GM12878 (cell line): Measurements from ENCODE around the gene PARP6. TPM values are rescaled to one million over a fixed set of nuclear protein-coding genes. Genes with fewer than 3 reads are reported as not detected.

Source experiments
- ATAC-seq: fragments of 200-7000 bp; cut with Tn5 transposase; 3 replicates; pipeline ENCODE4 v1.9.1; 2020; ENCODE audit warnings: mild to moderate bottlenecking, moderate library complexity
- BruUV-seq: library from RNA; stranded (reverse); fragments of 400-500 nt; replicated peaks from 2 replicates; lab custom pipeline; 2021; lab: Mats Ljungman, UMichigan
- CTCF ChIA-PET: fragments of 300-600 bp; sonication (Branson Sonifier 250); formaldehyde crosslinking; extraction: SDS; loops from one replicate; lab custom pipeline; 2021; ENCODE audit warnings: inconsistent platforms; lab: Yijun Ruan, JAX
- POLR2A ChIA-PET: fragments of 350-600 bp; formaldehyde crosslinking; extraction: SDS; loops from one replicate; lab custom pipeline; 2021; ENCODE audit warnings: inconsistent platforms; lab: Charles Lee
- RAD21 ChIA-PET: fragments of 300-600 bp; sonication (Branson Sonifier 250); formaldehyde crosslinking; loops from one replicate; lab custom pipeline; 2023; ENCODE audit warnings: antibody characterized with exemption; ENCODE audit not compliant: unreplicated experiment; lab: Charles Lee
- SMC1A ChIA-PET: fragments of 300-600 bp; sonication (Branson Sonifier 250); formaldehyde crosslinking; loops from one replicate; lab custom pipeline; 2023; ENCODE audit not compliant: unreplicated experiment, uncharacterized antibody; lab: Charles Lee
- DNase-seq: peaks from one replicate; pipeline ENCODE4 v3.0.0-alpha.2; 2011; ENCODE audit warnings: low read depth, low spot score
- FAIRE-seq: peaks from 3 replicates; lab custom pipeline; 2011; peaks lifted over from hg19 to GRCh38; lab: Jason Lieb, UNC
- H2AFZ ChIP-seq: 2 replicates; pipeline ENCODE4 v1.6.0; 2011; ENCODE audit warnings: low read depth, low read length, control low read depth; ENCODE audit not compliant: control insufficient read depth
- H3K27ac ChIP-seq: 2 replicates; pipeline ENCODE4 v1.5.1; 2011; ENCODE audit warnings: control low read depth; ENCODE audit not compliant: control insufficient read depth, insufficient read depth
- H3K27me3 ChIP-seq, 2 experiments: replicated peaks in 1 of 2; 2 replicates each; pipeline versions ENCODE4 v1.6.0 to v1.6.1; 2011; ENCODE audit warnings: low read length in 1 of 2; ENCODE audit not compliant: control insufficient read depth in 2 of 2, insufficient read depth in 2 of 2
- H3K36me3 ChIP-seq, 2 experiments: 2 replicates each; pipeline ENCODE4 v1.5.1; 2011; ENCODE audit warnings: low read length in 1 of 2; ENCODE audit not compliant: control insufficient read depth in 2 of 2, insufficient read depth in 2 of 2
- H3K4me1 ChIP-seq: 2 replicates; pipeline ENCODE4 v1.6.1; 2011; ENCODE audit warnings: mild to moderate bottlenecking, low read length, moderate library complexity, mixed read lengths; ENCODE audit not compliant: control insufficient read depth, insufficient read depth
- H3K4me2 ChIP-seq: 2 replicates; pipeline ENCODE4 v1.6.0; 2011; ENCODE audit warnings: control low read depth; ENCODE audit not compliant: control insufficient read depth, insufficient read depth
- H3K4me3 ChIP-seq: fragments of 200-600 bp; sonication (generic); 2 replicates; pipeline ENCODE4 v1.5.1; 2016
- H3K79me2 ChIP-seq: 2 replicates; pipeline ENCODE4 v1.6.0; 2011; ENCODE audit warnings: low read length; ENCODE audit not compliant: control insufficient read depth, insufficient read depth
- H3K9ac ChIP-seq: 2 replicates; pipeline ENCODE4 v1.8.0; 2011; ENCODE audit warnings: low read length, control low read depth, mixed read lengths; ENCODE audit not compliant: control insufficient read depth, insufficient read depth
- H3K9me3 ChIP-seq: replicated peaks from 3 replicates; pipeline ENCODE4 v1.5.1; 2011; ENCODE audit warnings: mild to moderate bottlenecking, low read length; ENCODE audit not compliant: control insufficient read depth, insufficient read depth
- H4K20me1 ChIP-seq: 2 replicates; pipeline ENCODE4 v1.6.0; 2011; ENCODE audit not compliant: control insufficient read depth, insufficient read depth
- BMI1 ChIP-seq: fragments of 450-650 bp; IDR thresholded peaks from 2 replicates; pipeline ENCODE4 v1.6.1; 2016; ENCODE audit warnings: mild to moderate bottlenecking, moderate library complexity, borderline replicate concordance
- CEBPB ChIP-seq, 2 experiments: fragments of 150-350 bp in 1 of 2; IDR thresholded peaks; 2 replicates each; pipeline ENCODE4 v1.6.1; 2012 to 2014; ENCODE audit warnings: low read depth in 2 of 2, low read length in 2 of 2, borderline replicate concordance in 1 of 2, inconsistent platforms in 1 of 2
- CHD4 ChIP-seq: fragments of 200-600 bp; sonication (generic); IDR thresholded peaks from 2 replicates; pipeline ENCODE4 v1.6.1; 2016; ENCODE audit warnings: mild to moderate bottlenecking
- HDGF ChIP-seq: fragments of 450-650 bp; IDR thresholded peaks from 2 replicates; pipeline ENCODE4 v1.6.1; 2016; ENCODE audit warnings: antibody characterized with exemption
- IKZF2 ChIP-seq, 2 experiments: fragments of 450-650 bp; IDR thresholded peaks; 2 replicates each; pipeline ENCODE4 v1.6.1; 2017; ENCODE audit warnings: mild to moderate bottlenecking in 2 of 2, moderate library complexity in 2 of 2
- KLF5 ChIP-seq: fragments of 450-650 bp; IDR thresholded peaks from 2 replicates; pipeline ENCODE4 v1.6.1; 2014; ENCODE audit warnings: mild to moderate bottlenecking; ENCODE audit not compliant: partially characterized antibody
- MEF2B ChIP-seq: fragments of 450-650 bp; IDR thresholded peaks from 2 replicates; pipeline ENCODE4 v1.6.1; 2018; ENCODE audit warnings: mild to moderate bottlenecking, moderate library complexity; ENCODE audit not compliant: partially characterized antibody, poor library complexity, severe bottlenecking
- MLLT1 ChIP-seq: fragments of 450-650 bp; IDR thresholded peaks from 2 replicates; pipeline ENCODE4 v1.6.1; 2016; ENCODE audit warnings: mild to moderate bottlenecking
- POU2F2 ChIP-seq: IDR thresholded peaks from 3 replicates; pipeline ENCODE4 v1.6.1; 2011; ENCODE audit warnings: low read depth, mild to moderate bottlenecking, low read length, borderline replicate concordance
- PRDM15 ChIP-seq: fragments of 450-650 bp; formaldehyde crosslinking; IDR thresholded peaks from 2 replicates; pipeline ENCODE4 v1.4.0; 2020; ENCODE audit warnings: mild to moderate bottlenecking, moderate library complexity
- RAD51 ChIP-seq: fragments of 450-650 bp; IDR thresholded peaks from 2 replicates; pipeline ENCODE4 v1.6.1; 2016; ENCODE audit warnings: moderate library complexity, mild to moderate bottlenecking, inconsistent platforms
- SIX5 ChIP-seq: IDR thresholded peaks from 2 replicates; pipeline ENCODE4 v1.6.1; 2011; ENCODE audit warnings: mild to moderate bottlenecking, low read depth, low read length, moderate library complexity; ENCODE audit not compliant: severe bottlenecking
- WGBS: methylation state at CpG from one replicate; pipeline ENCODE4 v1.1.6; 2016; ENCODE audit warnings: low lambda C conversion rate; ENCODE audit not compliant: insufficient replicate concordance, insufficient coverage; ENCODE audit errors: missing lambda C conversion rate; 5-methylcytosine and 5-hydroxymethylcytosine counted together
- in situ Hi-C: fragments of 300-500 bp; cut with MboI; formaldehyde crosslinking; loops from 9 replicates; pipeline ENCODE4 v1.14.3; 2018; ENCODE audit warnings: mixed read lengths
- intact Hi-C: fragments of 100-400 bp; cut with micrococcal nuclease; formaldehyde crosslinking; loops from one replicate; pipeline ENCODE4 v1.14.2; 2022; ENCODE audit not compliant: unreplicated experiment
- polyA plus RNA-seq, 11 experiments: library from polyadenylated mRNA; depleted of rRNA in 4 of 11; unstranded in 6 of 11; stranded (reverse) in 5 of 11; fragments of >200 nt; fragmentation: Nextera tagmentation in 4 of 11; fragmentation: Illumina TruSeq in 1 of 11; extraction: Ambion mirVana in 4 of 11; extraction: Trizol in 1 of 11; gene quantifications; 1 replicate in 1 of 11; 2 replicates in 10 of 11; pipeline versions ENCODE4 v1.2.1 to v1.2.3, GENCODE V29; 2011 to 2016; ENCODE audit warnings: inconsistent platforms in 2 of 11, missing spikeins in 2 of 11, low read depth in 1 of 11
- total RNA-seq, 4 experiments: library from RNA; depleted of rRNA in 3 of 4; stranded (reverse); fragments of >200 nt in 3 of 4; fragmentation: Illumina TruSeq in 1 of 4; extraction: Trizol in 1 of 4; gene quantifications; 2 replicates each; pipeline versions ENCODE4 v1.2.1 to v1.2.3, GENCODE V29; 2013 to 2021
- TF ChIP-seq, protein P1 (sequence below): fragments of 450-650 bp; IDR thresholded peaks from 2 replicates; pipeline ENCODE4 v1.6.1; 2014; ENCODE audit warnings: mild to moderate bottlenecking
- TF ChIP-seq, protein P2 (sequence below): IDR thresholded peaks from 2 replicates; pipeline ENCODE4 v1.6.1; 2012; ENCODE audit warnings: low read length, inconsistent platforms

PARP6 gene
- total and polyA plus RNA-seq, 10 of the 15 experiments (the other 5 are each of a cell fraction or from before 2014, with no cell fraction given): 14.3 to 73.5 (median 26.9) TPM

DNA sequence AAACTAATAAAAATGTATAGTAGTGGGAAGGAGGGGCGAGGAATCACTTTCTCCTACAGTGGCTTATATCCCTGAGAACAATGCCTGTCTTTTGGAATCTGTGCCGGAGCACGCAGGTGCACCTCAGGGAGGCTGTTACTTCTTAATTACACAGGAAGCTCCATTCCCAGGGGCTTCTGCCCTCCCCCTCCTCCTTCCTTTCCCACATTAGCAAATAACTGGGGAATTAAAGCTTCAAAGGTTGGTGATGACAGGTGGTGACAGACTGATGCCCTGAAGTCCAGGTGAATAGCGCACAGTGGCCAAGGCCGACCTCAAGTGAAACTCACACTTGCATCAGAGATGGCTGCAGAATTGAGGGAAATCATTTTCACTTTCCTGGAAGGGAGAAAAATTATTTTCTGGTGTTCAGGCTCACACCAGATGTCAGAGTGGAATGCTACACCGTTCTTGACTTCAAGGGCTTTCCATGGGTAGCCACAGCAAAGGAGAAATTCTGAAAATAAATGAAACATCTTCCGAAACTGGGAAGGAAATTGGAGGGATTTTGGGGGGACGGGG, 78.4 kb downstream of the PARP6 start:
- peaks cover 6 to 10% of the 10 kb centered on the region in 2 experiments; a peak in 3 of 4 replicates for H3K36me3 ChIP-seq
- H3K27ac ChIP-seq: no peak overlapping the region
- ATAC-seq (no peak), DNase-seq (no peak), FAIRE-seq (no peak)
- BruUV-seq: no TSS peak
- intact Hi-C loops: no loop called here
- CTCF ChIA-PET: no interaction called here
- no peak overlapping the region for H3K4me3 ChIP-seq
- no peaks in the 10 kb centered on the region for H3K9me3 ChIP-seq
- RAD21 ChIA-PET: no interaction called here
- POLR2A ChIA-PET: interaction anchor here (0.6 kb wide), 1 partner anchor 540 kb away, joined by 3 read pairs; no protein-coding TSS in a partner anchor
- no peaks in the 10 kb centered on the region for H3K79me2 ChIP-seq
- H3K9ac ChIP-seq: no peak overlapping the region
- H4K20me1 ChIP-seq: no peaks in the 10 kb centered on the region; the same call in 1 of the 2 replicates
- no peaks in the 10 kb centered on the region; the same call in 1 of the 2 replicates for H3K4me1 ChIP-seq
- no peak for TF ChIP-seq PRDM15 (CRISPR knock-in tag)
- no peak for TF ChIP-seq CEBPB (IDR thresholded peaks at IDR 0.05; ENCODE audit: borderline replicate concordance in 1 of 2, low read depth in 2 of 2, low read length in 2 of 2)
- TF ChIP-seq IKZF2 (IDR thresholded peaks at IDR 0.05): no peak
- no peak for TF ChIP-seq KLF5
- TF ChIP-seq POU2F2: no peak
- no peak for TF ChIP-seq CHD4
- TF ChIP-seq, protein P1, sequence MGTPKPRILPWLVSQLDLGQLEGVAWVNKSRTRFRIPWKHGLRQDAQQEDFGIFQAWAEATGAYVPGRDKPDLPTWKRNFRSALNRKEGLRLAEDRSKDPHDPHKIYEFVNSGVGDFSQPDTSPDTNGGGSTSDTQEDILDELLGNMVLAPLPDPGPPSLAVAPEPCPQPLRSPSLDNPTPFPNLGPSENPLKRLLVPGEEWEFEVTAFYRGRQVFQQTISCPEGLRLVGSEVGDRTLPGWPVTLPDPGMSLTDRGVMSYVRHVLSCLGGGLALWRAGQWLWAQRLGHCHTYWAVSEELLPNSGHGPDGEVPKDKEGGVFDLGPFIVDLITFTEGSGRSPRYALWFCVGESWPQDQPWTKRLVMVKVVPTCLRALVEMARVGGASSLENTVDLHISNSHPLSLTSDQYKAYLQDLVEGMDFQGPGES: no peak
- no peak for TF ChIP-seq SIX5
- no peak for TF ChIP-seq RAD51
- no peak for TF ChIP-seq MLLT1
- TF ChIP-seq, protein P2, sequence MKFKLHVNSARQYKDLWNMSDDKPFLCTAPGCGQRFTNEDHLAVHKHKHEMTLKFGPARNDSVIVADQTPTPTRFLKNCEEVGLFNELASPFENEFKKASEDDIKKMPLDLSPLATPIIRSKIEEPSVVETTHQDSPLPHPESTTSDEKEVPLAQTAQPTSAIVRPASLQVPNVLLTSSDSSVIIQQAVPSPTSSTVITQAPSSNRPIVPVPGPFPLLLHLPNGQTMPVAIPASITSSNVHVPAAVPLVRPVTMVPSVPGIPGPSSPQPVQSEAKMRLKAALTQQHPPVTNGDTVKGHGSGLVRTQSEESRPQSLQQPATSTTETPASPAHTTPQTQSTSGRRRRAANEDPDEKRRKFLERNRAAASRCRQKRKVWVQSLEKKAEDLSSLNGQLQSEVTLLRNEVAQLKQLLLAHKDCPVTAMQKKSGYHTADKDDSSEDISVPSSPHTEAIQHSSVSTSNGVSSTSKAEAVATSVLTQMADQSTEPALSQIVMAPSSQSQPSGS: no peak
- no peak for TF ChIP-seq HDGF
- no peak for TF ChIP-seq BMI1
- TF ChIP-seq MEF2B: no peak
- H3K27me3 ChIP-seq: no peaks in the 10 kb centered on the region
- SMC1A ChIA-PET: no interaction called here
- no peak overlapping the region for H2AFZ ChIP-seq
- H3K4me2 ChIP-seq: no peak overlapping the region
- WGBS: 66% methylated on average over 8 of the region's 8 CpGs
- in situ Hi-C loops: no loop called here
